SK-N-SH (cell line): ENCODE measurements around the gene TSC1.
"Not testable (repeated sequence)": the region's sequence is repeated elsewhere in the genome, so short reads cannot be mapped to it uniquely, and the experiment has no call there.

ENCODE experiments used
- EP300 ChIP-seq, 2 experiments: IDR thresholded peaks; 2 replicates each; pipeline versions ENCODE4 v1.4.0 to v1.6.1; 2012; ENCODE audit warnings: borderline replicate concordance in 1 of 2, low read depth in 1 of 2, low read length in 1 of 2
- EZH2phosphoT487 ChIP-seq: fragments of 200-600 bp; sonication (generic); IDR thresholded peaks from 2 replicates; pipeline ENCODE4 v1.6.1; 2017; ENCODE audit warnings: low read depth, mixed run types, mild to moderate bottlenecking, antibody characterized with exemption, moderate library complexity, borderline replicate concordance
- GATA2 ChIP-seq: sonication (generic); formaldehyde crosslinking; IDR thresholded peaks from 2 replicates; pipeline ENCODE4 v1.5.0; 2020; ENCODE audit warnings: mild to moderate bottlenecking, missing genetic modification reagents
- MEF2A ChIP-seq: IDR thresholded peaks from 2 replicates; pipeline ENCODE4 v1.4.0; 2012; ENCODE audit warnings: low read depth, borderline replicate concordance
- RAD21 ChIP-seq: IDR thresholded peaks from 2 replicates; pipeline ENCODE4 v1.6.1; 2012; ENCODE audit warnings: mild to moderate bottlenecking, low read length
- SIN3A ChIP-seq: IDR thresholded peaks from 2 replicates; pipeline ENCODE4 v1.6.1; 2012; ENCODE audit warnings: low read depth, mild to moderate bottlenecking, low read length, moderate library complexity, borderline replicate concordance
- TAF1 ChIP-seq: IDR thresholded peaks from 2 replicates; pipeline ENCODE4 v1.6.1; 2012; ENCODE audit warnings: low read depth, mild to moderate bottlenecking, low read length, moderate library complexity, borderline replicate concordance
- YY1 ChIP-seq: IDR thresholded peaks from 2 replicates; pipeline ENCODE4 v1.4.0; 2012; ENCODE audit warnings: low read depth, mild to moderate bottlenecking
- TF ChIP-seq, protein P1 (sequence below): fragments of 200-600 bp; sonication (generic); IDR thresholded peaks from 2 replicates; pipeline ENCODE4 v1.6.1; 2017; ENCODE audit warnings: antibody characterized with exemption, mild to moderate bottlenecking, moderate library complexity
- TF ChIP-seq, protein P2 (sequence below): fragments of 150-350 bp; IDR thresholded peaks from 2 replicates; pipeline ENCODE4 v1.6.1; 2016; ENCODE audit warnings: mild to moderate bottlenecking, low read depth, low read length
- TF ChIP-seq, protein P3 (sequence below): fragments of 150-350 bp; IDR thresholded peaks from 2 replicates; pipeline ENCODE4 v1.6.1; 2017; ENCODE audit warnings: antibody characterized with exemption, low read length, low read depth, borderline replicate concordance

DNA sequence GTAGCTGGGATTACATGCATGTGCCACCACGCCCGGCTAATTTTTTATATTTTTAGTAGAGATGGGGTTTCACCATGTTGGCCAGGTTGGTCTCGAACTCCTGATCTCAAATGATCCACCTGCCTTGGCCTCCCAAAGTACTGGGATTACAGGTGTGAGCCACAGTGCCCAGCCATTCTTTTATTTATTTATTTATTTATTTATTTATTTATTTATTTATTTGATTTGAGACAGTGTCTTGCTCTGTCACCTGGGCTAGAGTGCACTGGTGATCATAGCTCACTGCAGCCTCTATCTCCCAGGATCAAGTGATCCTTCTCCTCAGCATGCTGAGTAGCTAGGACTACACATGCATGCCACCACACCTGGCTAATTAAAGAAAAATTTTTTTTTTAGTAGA is 23.5 kb upstream of the TSC1 start:
- TF ChIP-seq YY1; EP300 (IDR thresholded peaks at IDR 0.05; ENCODE audit: borderline replicate concordance in 1 of 2, low read depth in 1 of 2, low read length in 1 of 2); SIN3A; GATA2; MEF2A; EZH2phosphoT487; RAD21; TAF1: not testable (repeated sequence)
- TF ChIP-seq, protein P1, sequence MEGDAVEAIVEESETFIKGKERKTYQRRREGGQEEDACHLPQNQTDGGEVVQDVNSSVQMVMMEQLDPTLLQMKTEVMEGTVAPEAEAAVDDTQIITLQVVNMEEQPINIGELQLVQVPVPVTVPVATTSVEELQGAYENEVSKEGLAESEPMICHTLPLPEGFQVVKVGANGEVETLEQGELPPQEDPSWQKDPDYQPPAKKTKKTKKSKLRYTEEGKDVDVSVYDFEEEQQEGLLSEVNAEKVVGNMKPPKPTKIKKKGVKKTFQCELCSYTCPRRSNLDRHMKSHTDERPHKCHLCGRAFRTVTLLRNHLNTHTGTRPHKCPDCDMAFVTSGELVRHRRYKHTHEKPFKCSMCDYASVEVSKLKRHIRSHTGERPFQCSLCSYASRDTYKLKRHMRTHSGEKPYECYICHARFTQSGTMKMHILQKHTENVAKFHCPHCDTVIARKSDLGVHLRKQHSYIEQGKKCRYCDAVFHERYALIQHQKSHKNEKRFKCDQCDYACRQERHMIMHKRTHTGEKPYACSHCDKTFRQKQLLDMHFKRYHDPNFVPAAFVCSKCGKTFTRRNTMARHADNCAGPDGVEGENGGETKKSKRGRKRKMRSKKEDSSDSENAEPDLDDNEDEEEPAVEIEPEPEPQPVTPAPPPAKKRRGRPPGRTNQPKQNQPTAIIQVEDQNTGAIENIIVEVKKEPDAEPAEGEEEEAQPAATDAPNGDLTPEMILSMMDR: not testable (repeated sequence)
- TF ChIP-seq, protein P2, sequence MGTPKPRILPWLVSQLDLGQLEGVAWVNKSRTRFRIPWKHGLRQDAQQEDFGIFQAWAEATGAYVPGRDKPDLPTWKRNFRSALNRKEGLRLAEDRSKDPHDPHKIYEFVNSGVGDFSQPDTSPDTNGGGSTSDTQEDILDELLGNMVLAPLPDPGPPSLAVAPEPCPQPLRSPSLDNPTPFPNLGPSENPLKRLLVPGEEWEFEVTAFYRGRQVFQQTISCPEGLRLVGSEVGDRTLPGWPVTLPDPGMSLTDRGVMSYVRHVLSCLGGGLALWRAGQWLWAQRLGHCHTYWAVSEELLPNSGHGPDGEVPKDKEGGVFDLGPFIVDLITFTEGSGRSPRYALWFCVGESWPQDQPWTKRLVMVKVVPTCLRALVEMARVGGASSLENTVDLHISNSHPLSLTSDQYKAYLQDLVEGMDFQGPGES: not testable (repeated sequence)
- TF ChIP-seq, protein P3, sequence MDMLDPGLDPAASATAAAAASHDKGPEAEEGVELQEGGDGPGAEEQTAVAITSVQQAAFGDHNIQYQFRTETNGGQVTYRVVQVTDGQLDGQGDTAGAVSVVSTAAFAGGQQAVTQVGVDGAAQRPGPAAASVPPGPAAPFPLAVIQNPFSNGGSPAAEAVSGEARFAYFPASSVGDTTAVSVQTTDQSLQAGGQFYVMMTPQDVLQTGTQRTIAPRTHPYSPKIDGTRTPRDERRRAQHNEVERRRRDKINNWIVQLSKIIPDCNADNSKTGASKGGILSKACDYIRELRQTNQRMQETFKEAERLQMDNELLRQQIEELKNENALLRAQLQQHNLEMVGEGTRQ: not testable (repeated sequence)
